Stimulated activated CD8-positive, alpha-beta memory T cell treated with anti-CD3 and anti-CD28 coated beads, Interleukin-4, amount 100 ng/mL, for 48 hours (primary cell): Measurements from ENCODE around the gene CELF5.
"Not testable (repeated sequence)": the region's sequence is repeated elsewhere in the genome, so short reads cannot be mapped to it uniquely, and the experiment has no call there.

Experiments
- DNase-seq: peaks from one replicate; pipeline ENCODE4 v3.0.0-alpha.2; 2020

The CELF5 gene

DNA sequence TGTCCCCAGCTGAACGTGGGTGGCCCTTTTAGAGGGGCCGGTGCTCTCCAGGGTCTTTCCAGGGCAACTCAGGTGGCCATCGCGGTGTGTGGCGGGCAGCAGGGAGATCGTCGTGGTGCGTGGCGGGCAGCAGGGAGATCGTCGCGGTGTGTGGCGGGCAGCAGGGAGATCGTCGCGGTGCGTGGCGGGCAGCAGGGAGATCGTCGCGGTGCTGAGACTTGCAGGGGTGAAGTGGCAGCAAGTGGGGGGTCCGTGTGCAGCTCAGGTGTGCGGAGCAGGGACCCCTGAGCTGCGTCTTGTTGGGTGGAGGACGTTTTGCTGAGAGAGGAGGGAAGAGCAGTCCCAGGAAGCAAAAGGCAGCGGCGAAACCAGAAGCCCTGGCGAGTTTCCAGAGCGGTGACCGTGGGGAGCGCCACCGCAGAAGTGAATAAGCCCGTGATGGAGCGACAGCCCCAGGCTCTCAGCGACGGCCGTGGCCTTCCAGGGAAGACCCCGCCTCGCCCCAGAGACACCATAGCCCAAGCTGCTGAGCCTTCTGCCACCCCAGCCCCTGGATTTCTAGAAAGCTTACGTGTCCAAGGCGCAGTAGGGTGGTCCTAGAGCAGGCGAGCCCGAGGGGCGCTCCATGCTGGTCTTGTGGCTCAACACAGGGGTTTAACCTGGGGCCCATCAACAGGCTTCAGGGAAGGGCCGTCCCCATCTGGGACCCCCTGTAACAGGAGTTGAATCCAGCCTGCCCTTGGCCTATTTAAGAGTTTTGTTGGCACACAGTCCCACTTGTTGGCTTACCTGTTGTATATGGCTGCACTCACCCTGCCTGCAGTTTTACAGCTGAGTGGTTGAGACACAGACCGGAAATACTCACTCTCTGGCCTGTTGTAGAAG is 33.3 kb upstream of the CELF5 start:
- no peak for DNase-seq

DNA sequence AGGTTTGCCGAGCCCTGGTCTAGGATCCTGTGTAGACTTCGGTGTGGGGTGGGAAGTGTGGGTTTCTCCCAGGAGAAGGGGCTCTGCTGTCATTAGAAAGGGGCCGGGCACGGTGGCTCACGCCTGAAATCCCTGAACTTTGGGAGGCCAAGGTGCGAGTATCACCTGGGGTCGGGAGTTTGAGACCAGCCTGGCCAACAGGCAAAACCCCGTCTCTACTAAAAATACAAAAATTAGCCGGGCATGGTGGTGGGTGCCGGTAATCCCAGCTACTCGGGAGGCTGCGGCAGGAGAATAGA is 32.7 kb upstream of the CELF5 start:
- DNase-seq = not testable (repeated sequence)

DNA sequence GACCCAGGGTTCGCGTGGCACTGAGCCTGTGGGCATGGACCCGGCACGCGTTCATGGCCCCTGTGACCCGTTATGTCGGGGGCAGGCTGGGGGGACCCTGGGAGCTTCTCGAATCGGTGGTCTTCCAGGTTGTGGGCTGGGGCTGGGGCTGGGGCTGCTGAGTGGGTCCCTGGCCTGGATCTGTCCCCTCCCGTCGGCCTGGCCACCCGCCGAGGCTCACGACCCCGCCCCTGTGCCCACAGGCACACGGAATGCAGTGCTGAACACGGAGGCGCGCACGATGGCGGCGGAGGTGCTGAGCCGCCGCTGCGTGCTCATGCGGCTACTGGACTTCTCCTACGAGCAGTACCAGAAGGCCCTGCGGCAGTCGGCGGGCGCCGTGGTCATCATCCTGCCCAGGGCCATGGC is 32.2 kb upstream of the CELF5 start:
- DNase-seq = no peak

DNA sequence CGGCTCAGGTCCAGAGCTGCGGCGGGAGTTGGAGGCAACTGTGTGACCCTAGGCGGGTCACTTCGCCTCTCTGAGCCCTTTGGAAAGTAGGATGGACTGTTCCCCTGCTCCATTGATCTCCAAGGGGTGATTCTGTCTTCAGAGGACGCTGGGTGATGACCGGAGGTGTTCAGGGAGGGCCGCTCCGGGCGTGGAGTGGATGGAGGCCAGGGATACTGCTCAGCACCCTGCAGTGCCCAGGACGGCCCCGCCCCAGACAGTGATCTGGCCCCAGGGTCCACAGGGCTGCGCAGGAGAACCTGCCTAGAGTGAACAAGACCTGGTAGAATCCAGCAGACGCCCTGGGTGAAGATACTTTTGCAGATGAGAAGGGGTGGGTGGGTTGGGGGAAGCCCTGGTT is 31.8 kb upstream of the CELF5 start:
- DNase-seq = no peak

DNA sequence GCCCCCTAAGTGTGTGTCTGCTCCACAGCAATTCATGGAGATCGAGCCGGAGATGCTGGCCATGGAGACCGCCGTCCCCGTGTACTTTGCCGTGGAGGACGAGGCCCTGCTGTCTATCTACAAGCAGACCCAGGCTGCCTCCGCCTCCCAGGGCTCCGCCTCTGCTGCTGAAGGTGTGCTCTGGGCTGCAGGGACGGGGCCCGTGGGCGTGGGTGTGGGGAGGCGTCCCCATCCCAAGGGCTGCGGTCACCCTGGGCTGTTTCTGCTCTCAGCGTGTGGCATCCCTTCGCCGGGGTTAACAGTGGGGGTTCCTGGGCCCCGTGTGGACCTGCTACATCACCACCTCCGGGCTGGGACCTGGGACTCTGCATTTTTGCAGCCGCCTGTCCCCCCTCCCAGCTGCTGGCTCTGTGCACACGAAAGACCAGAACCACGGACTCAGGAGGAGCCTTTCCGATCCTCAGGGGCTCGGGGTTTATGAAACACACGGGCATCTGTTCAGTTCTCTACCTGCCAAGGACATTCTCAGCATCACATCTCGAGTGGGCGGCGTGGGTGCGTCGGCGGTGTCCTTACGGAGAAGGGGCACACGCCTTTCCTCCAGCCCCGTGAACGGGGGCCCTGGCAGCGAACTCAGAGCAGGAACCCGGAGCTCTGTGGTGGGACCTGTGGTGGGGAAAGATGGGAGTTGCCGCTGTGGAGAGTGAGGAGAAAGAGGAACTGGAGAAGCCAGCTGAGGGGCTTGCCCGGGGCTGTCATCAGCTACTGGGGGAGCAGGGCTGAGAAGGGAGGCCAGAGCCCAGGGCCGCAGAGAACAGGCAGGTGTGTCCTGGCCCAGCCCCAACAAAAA is 31.0 kb upstream of the CELF5 start:
- DNase-seq = no peak

DNA sequence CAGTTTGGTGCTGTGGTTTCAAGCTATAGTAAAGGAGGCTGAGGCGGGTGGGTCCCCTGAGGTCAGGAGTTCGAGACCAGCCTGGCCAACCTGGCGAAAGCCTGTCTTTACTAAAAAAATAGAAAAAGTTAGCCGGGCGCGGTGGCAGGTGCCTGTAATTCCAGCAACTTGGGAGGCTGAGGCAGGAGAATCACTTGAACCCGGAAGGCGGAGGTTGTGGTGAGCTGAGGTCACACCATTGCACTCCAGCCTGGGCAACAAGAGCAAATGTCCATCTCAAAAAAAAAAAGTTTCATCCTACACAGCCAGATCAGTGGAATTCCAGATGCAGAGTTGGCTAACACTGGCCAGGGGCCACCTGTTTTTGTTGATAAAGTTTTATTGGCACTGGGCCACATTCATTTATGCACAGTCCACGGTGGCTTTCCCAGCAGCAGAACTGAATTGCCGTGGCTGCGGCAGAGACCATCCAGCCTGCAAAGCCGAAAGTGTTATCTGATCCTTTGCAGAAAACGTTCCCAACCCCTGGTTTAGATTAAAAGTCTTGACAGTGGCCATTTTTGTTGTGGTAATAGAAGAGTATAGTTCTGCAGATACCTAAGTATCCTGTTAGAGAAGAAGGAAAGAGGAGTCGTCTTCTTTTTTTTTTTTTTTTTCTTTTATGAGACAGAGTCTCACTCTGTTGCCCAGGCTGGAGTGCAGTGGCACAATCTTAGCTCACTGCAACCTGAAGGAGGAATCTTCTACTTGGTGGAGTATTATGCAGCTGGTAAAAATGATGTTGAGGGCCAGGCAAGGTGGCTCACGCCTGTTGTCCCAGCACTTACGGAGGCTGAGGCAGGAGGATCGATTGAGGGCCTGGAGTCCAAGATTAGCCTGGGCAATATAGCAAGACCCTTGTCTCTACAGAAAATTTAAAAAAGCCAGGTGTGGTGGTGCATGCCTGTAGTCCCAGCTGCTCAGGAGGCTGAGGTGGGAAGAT is 30.1 kb upstream of the CELF5 start:
- DNase-seq = no peak

DNA sequence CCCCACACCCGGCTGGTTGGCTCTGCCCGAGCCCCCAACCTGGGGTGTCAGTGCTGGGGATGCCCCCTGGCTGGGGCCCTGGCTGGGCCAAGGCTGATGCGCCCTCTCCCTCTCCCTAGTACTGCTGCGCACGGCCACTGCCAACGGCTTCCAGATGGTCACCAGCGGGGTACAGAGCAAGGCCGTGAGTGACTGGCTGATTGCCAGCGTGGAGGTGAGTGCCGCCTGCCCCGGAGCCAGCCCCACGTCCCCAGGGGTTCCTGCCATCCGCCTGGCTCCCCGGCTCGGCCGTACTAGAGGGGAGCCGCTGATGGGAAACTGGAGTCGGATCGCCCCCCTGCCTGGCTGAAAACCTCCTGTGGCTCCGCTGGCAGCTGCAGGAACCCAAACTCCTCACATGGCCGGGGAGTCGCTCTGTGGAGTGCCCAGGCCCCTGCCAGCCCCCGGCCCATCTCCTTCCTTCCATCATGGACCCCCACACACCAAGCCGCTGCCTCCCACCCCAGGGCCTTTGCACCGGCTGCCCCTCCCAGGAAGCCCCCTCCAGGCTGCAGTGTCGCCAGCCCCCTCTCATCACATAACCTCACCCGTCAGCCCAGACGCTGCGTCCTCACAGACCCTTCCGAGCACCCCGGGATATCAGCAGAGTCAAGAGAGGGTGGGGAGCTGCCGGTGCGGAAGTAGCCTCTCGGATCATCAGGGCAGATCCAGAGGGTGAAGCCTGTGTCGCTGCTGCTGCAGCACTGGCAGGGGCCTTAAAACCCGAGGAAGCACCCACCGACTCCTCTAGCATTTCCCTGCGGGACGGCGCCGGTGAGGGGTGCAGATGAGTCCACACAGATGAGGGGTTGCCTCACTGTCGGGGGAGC is 28.2 kb upstream of the CELF5 start:
- DNase-seq = no peak

DNA sequence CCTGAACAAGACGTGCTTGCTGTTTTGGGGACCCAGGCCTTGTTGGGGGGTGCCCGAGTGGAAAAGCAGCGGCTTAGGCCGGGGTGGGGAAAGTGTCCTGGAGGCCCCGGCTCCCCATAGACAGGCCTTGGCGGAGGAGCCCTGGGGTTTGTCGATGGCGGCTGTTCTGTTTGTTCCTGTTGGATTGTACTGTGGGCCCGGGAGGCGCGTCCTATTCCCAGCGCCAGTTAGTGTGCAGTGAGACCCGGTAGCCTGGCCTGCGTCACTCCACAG is 27.6 kb upstream of the CELF5 start:
- no peak for DNase-seq

DNA sequence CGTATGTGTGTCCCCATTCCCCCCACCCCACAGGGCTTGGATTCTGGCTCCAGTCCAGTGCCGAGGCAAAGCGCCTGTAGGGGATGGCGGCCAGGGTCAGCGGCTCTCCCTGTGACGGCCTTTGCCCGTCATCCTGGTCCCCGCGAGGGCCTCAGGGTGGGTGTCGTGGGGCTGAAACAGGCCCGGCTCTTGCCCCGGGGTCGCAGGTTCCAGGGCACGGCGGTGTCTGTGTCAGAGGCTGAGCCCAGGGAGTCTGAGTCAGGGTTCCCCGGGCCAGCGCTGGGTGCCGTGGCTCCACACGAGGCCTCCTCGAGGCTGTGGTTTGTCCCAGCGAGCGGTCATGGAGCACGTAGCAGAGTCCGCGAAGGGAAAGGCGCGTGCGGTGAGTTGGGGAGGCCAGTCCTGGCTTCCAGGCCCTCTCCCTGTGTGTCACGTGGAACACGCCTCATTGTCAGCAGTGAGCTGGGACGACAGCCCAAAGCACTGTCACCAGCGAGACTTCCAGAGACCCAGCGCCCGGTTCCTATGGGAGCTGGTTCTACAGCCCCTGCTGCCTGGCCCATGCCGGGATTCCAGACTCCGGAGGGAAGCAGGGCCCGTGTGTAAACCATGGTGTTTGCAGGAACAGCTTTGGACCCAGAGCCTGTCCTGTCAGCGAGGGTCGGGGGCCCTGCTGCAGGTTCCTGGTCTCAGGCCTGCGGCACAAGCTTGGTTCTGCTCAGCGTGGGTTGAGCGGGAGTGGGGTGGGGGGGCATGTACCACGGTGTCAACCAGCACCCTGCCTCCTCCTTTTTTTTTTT is 25.4 kb upstream of the CELF5 start:
- DNase-seq = no peak

DNA sequence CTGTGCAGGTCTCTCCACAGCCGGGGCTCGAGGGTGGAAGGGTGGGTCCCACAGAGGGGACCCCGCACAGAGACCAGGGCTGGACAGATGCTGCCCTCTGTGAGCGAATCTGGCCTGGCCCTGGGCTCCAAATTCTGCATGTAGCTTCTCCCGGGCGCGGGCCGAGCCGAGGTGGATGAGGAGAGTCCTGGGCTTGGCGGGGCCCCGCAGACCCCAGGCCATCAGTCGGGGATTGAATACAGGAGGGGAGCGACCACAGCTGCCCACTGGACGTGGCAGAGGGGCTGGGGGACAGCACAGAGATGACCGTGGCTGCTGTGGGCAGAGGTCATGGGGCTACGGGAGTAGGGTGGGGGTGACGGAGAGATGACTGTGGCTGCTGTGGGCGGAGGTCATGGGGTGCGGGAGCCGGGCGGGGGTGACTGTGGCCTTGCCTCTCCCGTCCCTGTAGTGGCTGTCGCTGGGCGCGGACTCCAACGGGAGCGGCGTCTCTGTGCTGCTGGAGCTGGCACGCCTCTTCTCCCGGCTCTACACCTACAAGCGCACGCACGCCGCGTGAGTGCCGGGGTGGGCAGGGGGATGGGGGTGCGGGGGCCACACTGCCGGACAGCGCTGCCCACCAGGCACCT is 23.3 kb upstream of the CELF5 start:
- DNase-seq = no peak

DNA sequence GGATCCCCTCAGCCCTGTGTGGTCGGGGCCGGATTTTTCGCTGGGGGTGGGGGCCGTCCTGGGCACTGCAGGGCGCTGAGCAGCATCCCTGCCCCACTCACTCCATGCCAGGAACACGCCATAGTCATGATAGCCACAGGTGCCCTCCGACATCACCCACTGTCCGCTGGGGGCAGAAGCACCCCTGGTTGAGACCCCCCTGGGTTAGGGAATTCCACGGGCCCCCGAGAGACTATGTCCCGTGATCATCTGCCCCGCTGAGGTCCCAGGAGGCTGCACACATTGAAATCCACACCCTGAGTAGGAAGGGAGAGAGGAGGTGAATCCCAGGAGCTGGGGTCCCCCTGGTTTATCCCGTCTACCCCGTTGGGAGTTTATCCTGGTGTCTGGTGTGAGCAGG is 22.6 kb upstream of the CELF5 start:
- DNase-seq = no peak

DNA sequence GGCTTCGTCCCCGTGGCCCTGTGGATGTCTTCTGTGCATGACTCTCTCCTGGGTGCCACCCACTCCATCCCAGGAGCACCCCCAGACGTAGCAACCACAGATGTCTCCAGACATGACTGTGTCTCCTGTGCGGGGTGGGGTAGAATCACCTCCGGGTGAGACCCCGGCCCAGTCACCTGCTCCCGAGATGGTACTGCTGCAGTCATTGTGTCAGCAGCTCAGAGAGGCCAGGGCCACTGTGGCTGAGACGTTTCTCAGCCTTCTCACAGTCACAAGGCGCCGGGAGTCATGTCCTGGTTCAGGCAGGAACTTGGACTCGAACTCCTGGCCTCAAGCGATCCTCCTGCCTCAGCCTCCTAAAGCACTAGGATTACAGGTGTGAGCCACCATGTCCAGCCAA is 22.1 kb upstream of the CELF5 start:
- no peak for DNase-seq

DNA sequence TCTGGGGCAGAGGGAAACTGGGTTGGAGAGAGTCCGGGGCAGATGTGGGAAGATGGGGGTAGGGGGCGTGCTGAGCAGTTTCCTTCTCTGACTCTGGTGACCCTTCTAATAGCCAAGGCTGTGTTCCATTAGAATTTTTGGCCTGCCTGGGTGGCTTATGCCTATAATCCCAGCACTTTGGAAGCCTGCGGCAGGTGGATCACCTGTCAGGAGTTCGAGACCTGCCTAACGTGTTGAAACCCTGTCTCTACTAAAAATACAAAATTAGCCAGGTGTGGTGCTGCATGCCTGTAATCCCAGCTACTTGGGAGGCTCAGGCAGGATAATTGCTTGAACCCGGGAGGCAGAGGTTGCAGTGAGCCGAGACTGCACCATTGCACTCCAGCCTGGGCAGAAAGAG is 21.6 kb upstream of the CELF5 start:
- not testable (repeated sequence) for DNase-seq

DNA sequence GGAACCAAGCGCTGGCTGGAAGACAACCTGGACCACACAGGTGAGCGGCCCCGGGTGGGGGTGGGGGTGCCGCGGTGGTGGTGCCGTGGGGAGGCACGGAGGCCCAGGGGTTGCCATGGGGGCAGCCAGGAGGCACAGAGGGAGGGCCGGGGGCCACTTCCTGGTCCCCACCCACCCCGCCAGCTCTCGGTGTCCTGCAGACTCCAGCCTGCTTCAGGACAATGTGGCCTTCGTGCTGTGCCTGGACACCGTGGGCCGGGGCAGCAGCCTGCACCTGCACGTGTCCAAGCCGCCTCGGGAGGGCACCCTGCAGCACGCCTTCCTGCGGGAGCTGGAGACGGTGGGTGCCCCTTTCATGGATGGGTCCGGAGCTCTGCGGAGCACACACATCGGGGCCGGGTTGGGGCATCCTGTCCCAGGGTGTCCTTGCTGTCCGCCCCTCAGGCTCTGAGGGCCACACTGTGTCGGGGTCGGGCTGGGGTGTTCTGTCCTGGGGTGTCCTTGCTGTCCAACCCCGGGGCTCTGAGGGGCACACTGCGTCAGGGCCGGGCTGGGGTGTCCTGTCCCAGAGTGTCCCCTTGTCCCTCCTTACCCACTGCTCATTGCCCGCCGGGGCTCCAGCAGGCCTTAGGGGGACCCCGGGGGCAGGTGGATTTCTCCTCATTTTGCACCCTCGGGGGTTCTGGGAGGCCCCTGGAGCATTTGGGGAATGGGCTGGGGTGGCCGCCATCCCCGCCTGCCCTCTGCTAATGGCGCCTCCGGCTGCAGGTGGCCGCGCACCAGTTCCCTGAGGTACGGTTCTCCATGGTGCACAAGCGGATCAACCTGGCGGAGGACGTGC is 20.4 kb upstream of the CELF5 start:
- DNase-seq = no peak

DNA sequence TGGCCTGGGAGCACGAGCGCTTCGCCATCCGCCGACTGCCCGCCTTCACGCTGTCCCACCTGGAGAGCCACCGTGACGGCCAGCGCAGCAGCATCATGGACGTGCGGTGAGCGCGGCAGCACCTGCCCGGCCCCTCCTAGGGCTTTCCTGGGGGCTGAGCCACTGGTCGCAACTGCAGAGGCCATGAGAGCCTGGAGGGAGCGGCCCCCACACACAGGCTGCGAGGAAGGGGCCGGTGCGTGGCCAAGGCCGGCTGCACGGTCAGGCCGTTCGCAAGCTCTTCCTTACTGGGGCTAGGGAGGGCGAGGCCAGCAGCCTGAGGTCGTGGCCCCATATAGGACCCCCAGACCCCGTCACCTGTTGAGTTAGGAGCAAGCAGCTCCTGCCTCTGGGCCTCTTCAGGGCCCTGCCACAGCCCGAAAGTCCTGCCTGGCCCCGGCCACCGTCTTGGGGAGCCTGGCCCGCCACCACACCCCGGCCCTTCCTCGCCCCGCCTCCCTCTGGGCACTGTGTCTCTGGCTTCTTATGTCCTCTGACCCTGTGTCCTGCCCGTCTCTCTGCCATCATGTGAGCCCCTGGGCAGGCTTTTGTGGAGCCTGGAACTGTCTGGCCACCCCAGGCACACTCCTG is 19.7 kb upstream of the CELF5 start:
- no peak for DNase-seq

DNA sequence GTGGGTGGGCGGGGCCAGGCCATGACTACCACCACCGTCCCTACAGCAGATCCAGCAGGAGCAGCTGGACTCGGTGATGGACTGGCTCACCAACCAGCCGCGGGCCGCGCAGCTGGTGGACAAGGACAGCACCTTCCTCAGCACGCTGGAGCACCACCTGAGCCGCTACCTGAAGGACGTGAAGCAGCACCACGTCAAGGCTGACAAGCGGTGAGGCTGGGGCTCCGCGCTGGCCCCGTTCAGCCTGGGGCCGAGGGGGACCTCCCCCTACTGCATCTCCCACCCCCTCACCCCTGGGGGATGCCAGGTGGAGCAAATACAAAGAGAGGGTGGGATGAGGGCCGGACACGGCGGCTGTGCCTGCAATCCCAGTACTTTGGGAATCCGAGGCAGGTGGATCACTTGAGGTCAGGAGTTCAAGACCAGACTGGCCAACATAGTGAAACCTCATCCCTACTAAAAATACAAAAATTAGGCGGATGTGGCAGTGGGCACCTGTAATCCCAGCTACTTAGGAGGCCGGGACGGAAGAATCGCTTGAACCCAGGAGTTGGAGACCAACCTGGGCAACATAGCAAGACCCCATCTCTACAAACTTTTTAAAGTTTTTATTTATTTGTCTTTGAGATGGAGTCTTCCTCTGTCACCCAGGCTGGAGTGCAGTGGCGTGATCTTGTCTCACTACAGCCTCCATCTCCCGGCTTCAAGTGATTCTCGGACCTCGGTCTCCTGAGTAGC is 18.1 kb upstream of the CELF5 start:
- no peak for DNase-seq

DNA sequence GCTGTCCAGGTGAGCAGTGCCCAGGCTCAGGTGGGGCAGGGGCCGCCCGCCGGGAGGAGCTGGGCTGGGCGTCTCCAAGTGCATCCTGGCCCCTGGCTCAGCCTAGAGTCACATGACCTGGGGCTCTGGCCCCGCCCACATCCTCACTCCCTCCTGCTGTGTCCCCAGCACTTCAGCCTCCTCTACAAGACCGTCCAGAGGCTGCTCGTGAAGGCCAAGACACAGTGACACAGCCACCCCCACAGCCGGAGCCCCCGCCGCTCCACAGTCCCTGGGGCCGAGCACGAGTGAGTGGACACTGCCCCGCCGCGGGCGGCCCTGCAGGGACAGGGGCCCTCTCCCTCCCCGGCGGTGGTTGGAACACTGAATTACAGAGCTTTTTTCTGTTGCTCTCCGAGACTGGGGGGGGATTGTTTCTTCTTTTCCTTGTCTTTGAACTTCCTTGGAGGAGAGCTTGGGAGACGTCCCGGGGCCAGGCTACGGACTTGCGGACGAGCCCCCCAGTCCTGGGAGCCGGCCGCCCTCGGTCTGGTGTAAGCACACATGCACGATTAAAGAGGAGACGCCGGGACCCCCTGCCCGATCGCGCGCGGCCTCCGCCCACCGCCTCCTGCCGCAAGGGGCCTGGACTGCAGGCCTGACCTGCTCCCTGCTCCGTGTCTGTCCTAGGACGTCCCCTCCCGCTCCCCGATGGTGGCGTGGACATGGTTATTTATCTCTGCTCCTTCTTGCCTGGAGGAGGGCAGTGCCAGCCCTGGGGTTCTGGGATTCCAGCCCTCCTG is 16.8 kb upstream of the CELF5 start:
- DNase-seq = no peak
